Right lobe of liver (tissue), 6 donors: Measurements from ENCODE around the gene GRB2. TPM values are rescaled to one million over a fixed set of nuclear protein-coding genes. Genes with fewer than 3 reads are reported as not detected.
"Not testable (repeated sequence)": the region's sequence is repeated elsewhere in the genome, so short reads cannot be mapped to it uniquely, and the experiment has no call there.

Experiments
- ATAC-seq, 4 donors: fragments of 200-7000 bp; cut with Tn5 transposase; one replicate each; pipeline ENCODE4 v1.9.1; 2020; ENCODE audit warnings: mild to moderate bottlenecking in 4 of 4, moderate library complexity in 4 of 4
- DNase-seq, 3 donors: peaks; one replicate each; pipeline ENCODE4 v3.0.0-alpha.2; 2020
- H3K27ac ChIP-seq, 3 donors: fragments of 200-600 bp; one replicate each; pipeline ENCODE4 v1.8.0; 2022
- H3K27me3 ChIP-seq, 2 donors: fragments of 200-600 bp; one replicate each; pipeline ENCODE4 v1.8.0; 2022
- H3K36me3 ChIP-seq, 4 donors: fragments of 200-600 bp; sonication (generic) in 1 of 4; one replicate each; pipeline versions ENCODE4 v1.5.1 to v1.8.0; 2017 to 2022; ENCODE audit warnings: control low read depth in 1 of 4
- H3K4me1 ChIP-seq, 4 donors: fragments of 200-600 bp; sonication (generic) in 1 of 4; one replicate each; pipeline versions ENCODE4 v1.5.1 to v1.8.0; 2017 to 2022; ENCODE audit warnings: control low read depth in 1 of 4
- H3K4me3 ChIP-seq, 3 donors: fragments of 200-600 bp; one replicate each; pipeline ENCODE4 v1.8.0; 2022
- H3K9me3 ChIP-seq, 4 donors: fragments of 200-600 bp; sonication (generic) in 1 of 4; one replicate each; pipeline versions ENCODE4 v1.5.1 to v1.8.0; 2017 to 2022; ENCODE audit warnings: control low read depth in 1 of 4
- CTCF ChIP-seq, 4 donors: fragments of 200-600 bp in 3 of 4; fragments of 450-650 bp in 1 of 4; IDR thresholded peaks; one replicate each; pipeline versions ENCODE4 v1.5.1 to v1.8.0; 2016 to 2022; ENCODE audit warnings: antibody characterized with exemption in 4 of 4, mild to moderate bottlenecking in 2 of 4
- POLR2A ChIP-seq: fragments of 450-650 bp; IDR thresholded peaks from one replicate; pipeline ENCODE4 v1.6.1; 2017; ENCODE audit warnings: antibody characterized with exemption, mild to moderate bottlenecking
- WGBS: methylation state at CpG from one replicate; pipeline ENCODE4 v1.1.6; 2018; ENCODE audit warnings: low coverage, low lambda C conversion rate; ENCODE audit not compliant: insufficient coverage; ENCODE audit errors: missing lambda C conversion rate; 5-methylcytosine and 5-hydroxymethylcytosine counted together
- intact Hi-C, 2 donors: fragments of 100-400 bp; cut with DNase I; formaldehyde crosslinking; loops; one replicate each; pipeline versions ENCODE4 v1.11.2 to v1.14.1; 2022
- total RNA-seq, 6 experiments: library from RNA; depleted of rRNA in 2 of 6; stranded (reverse); fragments of >200 nt in 2 of 6; fragmentation: NEBNext Ultra II Directional in 3 of 6; extraction: Animal tissue kit (Norgen Biotek cat#: 25700) in 3 of 6; gene quantifications; one replicate each; pipeline versions ENCODE4 v1.1.0 to v1.2.4, GENCODE V29; 2016 to 2023
- donor health status: DM: no; HTN: yes; CAD: no.
- donor health status: DM: no; HTN: no; CAD: no.
- donor health status: DM: no; HTN: no; CAD: no.
- donor health status: DM: no; HTN: yes; CAD: no.
- donor health status: DM: no; HTN: yes; CAD: no.

The GRB2 gene
- total RNA-seq, 6 experiments from 2014 or later, result 42.4 to 70.5 (median 53.8) TPM

- 52% methylated on average over 5 of the region's 7 CpGs for WGBS
- ATAC-seq (no peak), DNase-seq (no peak)
- no peak for TF ChIP-seq POLR2A
- TF ChIP-seq CTCF (IDR thresholded peaks at IDR 0.05), result no peak
- no peaks in the 10 kb centered on the region for H3K4me1 ChIP-seq
- no peak overlapping the region for H3K4me3 ChIP-seq
- no peak overlapping the region for H3K27ac ChIP-seq
- no peaks in the 10 kb centered on the region for H3K9me3 ChIP-seq
- H3K36me3 ChIP-seq, result no peaks in the 10 kb centered on the region
- intact Hi-C loops, result no loop called here
- no peaks in the 10 kb centered on the region for H3K27me3 ChIP-seq
Observed at GRCh38 chr17:75300280-75300679, 105.2 kb downstream of the GRB2 start.

- 42% methylated on average over 7 of the region's 8 CpGs for WGBS
- H3K9me3 ChIP-seq, result no peaks in the 10 kb centered on the region
- DNase-seq, result no peak
- H3K4me1 ChIP-seq, result no peaks in the 10 kb centered on the region
- ATAC-seq, result peak; percentile 40 to 75 (median 62)
- no peak overlapping the region for H3K4me3 ChIP-seq
- peak overlapping the region; percentile 16 to 75 (median 68) for H3K27ac ChIP-seq
- H3K27me3 ChIP-seq, result no peaks in the 10 kb centered on the region
- intact Hi-C loops, result no loop called here
- TF ChIP-seq POLR2A (peak; percentile 26), CTCF (IDR thresholded peaks at IDR 0.05) (no peak)
- no peaks in the 10 kb centered on the region for H3K36me3 ChIP-seq
Observed at GRCh38 chr17:75295201-75296158, 110.0 kb downstream of the GRB2 start.

DNA sequence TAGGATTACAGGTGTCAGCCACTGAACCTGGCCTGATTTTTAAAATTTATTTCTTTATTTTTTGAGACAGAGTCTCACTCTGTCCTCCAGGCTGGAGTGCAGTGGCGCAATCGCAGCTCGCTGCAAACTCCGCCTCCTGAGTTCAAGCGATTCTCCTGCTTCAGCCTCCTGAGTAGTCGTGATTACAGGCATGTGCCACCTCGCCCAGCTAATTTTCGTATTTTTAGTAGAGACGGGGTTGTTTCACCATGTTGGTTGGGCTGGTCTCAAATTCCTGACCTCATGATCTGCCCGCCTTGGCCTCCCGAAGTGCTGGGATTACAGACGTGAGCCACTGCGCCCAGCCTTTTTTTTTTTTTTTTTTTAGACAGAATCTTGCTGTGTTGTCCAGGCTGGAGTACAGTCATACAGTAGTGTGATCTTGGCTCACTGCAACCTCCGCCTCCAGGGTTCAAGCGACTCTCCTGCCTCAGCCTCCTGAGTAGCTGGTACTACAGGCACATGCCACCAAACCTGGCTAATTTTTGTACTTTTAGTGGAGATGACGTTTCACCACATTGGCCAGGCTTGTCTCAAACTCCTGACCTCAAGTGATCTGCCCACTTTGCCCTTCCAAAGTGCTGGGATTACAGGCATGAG lies 112.5 kb downstream of the GRB2 start:
- intact Hi-C loops, ATAC-seq: not testable (repeated sequence)
- DNase-seq, result peak in 1 of 3 donors; percentile 46

GRCh38 chr17:75289832-75290337 lies 115.6 kb downstream of the GRB2 start:
- intact Hi-C loops, result no loop called here
- ATAC-seq (peak; percentile 29 to 47 (median 40)), DNase-seq (peak; percentile 62 to 71 (median 70))
- peak; percentile 18 to 42 (median 24) for TF ChIP-seq CTCF (IDR thresholded peaks at IDR 0.05)
- TF ChIP-seq POLR2A, result no peak
- H3K4me1 ChIP-seq, result no peaks in the 10 kb centered on the region
- H3K27ac ChIP-seq, result peak overlapping the region; percentile 51 to 88 (median 86)
- peak overlapping the region; percentile 74 to 86 (median 84) for H3K4me3 ChIP-seq
- H3K36me3 ChIP-seq, result no peaks in the 10 kb centered on the region
- H3K9me3 ChIP-seq, result no peaks in the 10 kb centered on the region
- no peaks in the 10 kb centered on the region for H3K27me3 ChIP-seq
- WGBS, result 4% methylated on average over 26 of the region's 26 CpGs

More for the DNA sequence above, 112.5 kb downstream of the GRB2 start:
- H3K4me3 ChIP-seq, H3K9me3 ChIP-seq, H3K27me3 ChIP-seq, H3K27ac ChIP-seq, H3K4me1 ChIP-seq, H3K36me3 ChIP-seq: not testable (repeated sequence)
- 53% methylated on average over 11 of the region's 16 CpGs for WGBS
